Measurements from ENCODE around the gene ZBTB4. TPM values are rescaled to one million over a fixed set of nuclear protein-coding genes. Genes with fewer than 3 reads are reported as not detected.

The ZBTB4 gene
- total RNA-seq, 1 experiment from 2014 or later: 17.1 TPM

GRCh38 chr17:7523033-7523432, 43.6 kb upstream of the ZBTB4 start:
- ChIA-PET POLR2A (no interaction called here), CTCF (interaction anchor here (0.9 to 2.2 kb wide), 4 partner anchors 9 to 88 kb away, joined by 3 to 16 read pairs (median 6); partner anchors contain the start of gene TMEM102), RAD21 (ENCODE audit: low non-redundant PET in 1 of 2, low total read pairs in 2 of 2, uncharacterized antibody in 2 of 2, unreplicated experiment in 2 of 2) (interaction anchor here in 1 of 2 experiments (0.6 kb wide), 1 partner anchor 17 kb away, joined by 3 read pairs; no protein-coding TSS in a partner anchor)
- H3K27me3 ChIP-seq (ENCODE audit: insufficient read depth, low read length): no peaks in the 10 kb centered on the region
- no TSS peak for BruUV-seq (replicated peaks)
- no peaks in the 10 kb centered on the region for H3K9me2 ChIP-seq (ENCODE audit: insufficient read depth)
- H2AFZ ChIP-seq (ENCODE audit: low read depth, low read length, poor library complexity, severe bottlenecking): no peak overlapping the region
- DNase-seq (ENCODE audit: low read depth, low spot score): peak; percentile 8
- H3K4me2 ChIP-seq (ENCODE audit: low read length): no peak overlapping the region
- no peak overlapping the region for H3K9ac ChIP-seq (ENCODE audit: low read length)
- TF ChIP-seq SP1 (IDR thresholded peaks at IDR 0.05; ENCODE audit: low read depth): no peak
- TF ChIP-seq CTCF (IDR thresholded peaks at IDR 0.05 in 2 of 3, conservative IDR thresholded peaks at IDR 0.05 in 1 of 3; ENCODE audit: borderline replicate concordance in 1 of 3, insufficient read depth in 1 of 3, low read depth in 2 of 3, low read length in 2 of 3): peak; percentile 22 to 72 (median 52); a peak in 5 of 6 replicates
- ATAC-seq: peak; percentile 85
- H3K79me2 ChIP-seq (ENCODE audit: insufficient read depth, low read length): no peaks in the 10 kb centered on the region
- intact Hi-C loops (cut with micrococcal nuclease): no loop called here
- no peak overlapping the region for H3K4me3 ChIP-seq (replicated peaks in 1 of 2; ENCODE audit: low read depth in 1 of 2, low read length in 2 of 2)
- no peaks in the 10 kb centered on the region for H3K36me3 ChIP-seq (ENCODE audit: control insufficient read depth in 1 of 2, insufficient read depth in 2 of 2, low read length in 2 of 2)
- H3K27ac ChIP-seq (ENCODE audit: low read depth, low read length): no peak overlapping the region
- H3K9me3 ChIP-seq (ENCODE audit: control insufficient read depth in 1 of 2, insufficient read depth in 1 of 2, low read depth in 1 of 2, low read length in 2 of 2): peaks cover 0 to under 1% of the 10 kb centered on the region in 2 experiments; a peak in 1 of 4 replicates
- no peaks in the 10 kb centered on the region for H4K20me1 ChIP-seq (ENCODE audit: insufficient read depth)
- H3K4me1 ChIP-seq (ENCODE audit: control insufficient read depth in 1 of 2, insufficient read depth in 2 of 2, low read length in 2 of 2): no peaks in the 10 kb centered on the region

GRCh38 chr17:7515911-7516610, 36.6 kb upstream of the ZBTB4 start:
- Histone ChIP-seq H3K4me3 (replicated peaks in 1 of 2; ENCODE audit: low read depth in 1 of 2, low read length in 2 of 2) (no peak overlapping the region), H3K36me3 (ENCODE audit: control insufficient read depth in 1 of 2, insufficient read depth in 2 of 2, low read length in 2 of 2) (peaks cover 16 to 36% of the 10 kb centered on the region in 2 experiments), H3K9me3 (ENCODE audit: control insufficient read depth in 1 of 2, insufficient read depth in 1 of 2, low read depth in 1 of 2, low read length in 2 of 2) (no peaks in the 10 kb centered on the region), H3K79me2 (ENCODE audit: insufficient read depth, low read length) (no peaks in the 10 kb centered on the region), H3K9ac (ENCODE audit: low read length) (no peak overlapping the region), H3K27me3 (ENCODE audit: insufficient read depth, low read length) (no peaks in the 10 kb centered on the region), H3K27ac (ENCODE audit: low read depth, low read length) (no peak overlapping the region), H3K4me1 (ENCODE audit: control insufficient read depth in 1 of 2, insufficient read depth in 2 of 2, low read length in 2 of 2) (no peaks in the 10 kb centered on the region), H4K20me1 (ENCODE audit: insufficient read depth) (no peaks in the 10 kb centered on the region), H2AFZ (ENCODE audit: low read depth, low read length, poor library complexity, severe bottlenecking) (no peak overlapping the region), H3K4me2 (ENCODE audit: low read length) (no peak overlapping the region), H3K9me2 (ENCODE audit: insufficient read depth) (no peaks in the 10 kb centered on the region)
- ChIA-PET CTCF (interaction anchor here (1.3 to 3.9 kb wide), 3 partner anchors 26 to 160 kb away, joined by 3 to 37 read pairs (median 8); partner anchors contain the start of gene SENP3), POLR2A (no interaction called here), RAD21 (ENCODE audit: low non-redundant PET in 1 of 2, low total read pairs in 2 of 2, uncharacterized antibody in 2 of 2, unreplicated experiment in 2 of 2) (no interaction called here)
- intact Hi-C loops (cut with micrococcal nuclease): no loop called here
- no peak for ATAC-seq
- no TSS peak for BruUV-seq (replicated peaks)
- DNase-seq (ENCODE audit: low read depth, low spot score): no peak
- no peak for TF ChIP-seq SRF (IDR thresholded peaks at IDR 0.05; ENCODE audit: low read depth)
- no peak for TF ChIP-seq ZBTB33 (IDR thresholded peaks at IDR 0.05; ENCODE audit: extremely low read depth, insufficient replicate concordance, low read length)
- no peak for TF ChIP-seq EZH2 (IDR thresholded peaks at IDR 0.05)
- no peak for TF ChIP-seq SP1 (IDR thresholded peaks at IDR 0.05; ENCODE audit: low read depth)
- no peak for TF ChIP-seq REST (IDR thresholded peaks at IDR 0.05; ENCODE audit: low read depth)
- no peak for TF ChIP-seq FOSL1 (IDR thresholded peaks at IDR 0.05; ENCODE audit: low read depth)
- no peak for TF ChIP-seq POLR2A (IDR thresholded peaks at IDR 0.05; ENCODE audit: borderline replicate concordance, extremely low read depth, insufficient read depth, insufficient read length)
- no peak for TF ChIP-seq ZFX (IDR thresholded peaks at IDR 0.05)
- TF ChIP-seq JUND (IDR thresholded peaks at IDR 0.05): no peak
- TF ChIP-seq MAX (IDR thresholded peaks at IDR 0.05): no peak

Data from HCT116 (cell line).